GM19328 (cell line): Measurements from ENCODE around the gene SLC39A9.
"Not testable (repeated sequence)": the region's sequence is repeated elsewhere in the genome, so short reads cannot be mapped to it uniquely, and the experiment has no call there.

Experiments
- ATAC-seq: cut with Tn5 transposase; IDR thresholded peaks from one replicate; pipeline ENCODE4 v1.9.1; 2021; ENCODE audit warnings: mild to moderate bottlenecking, moderate library complexity; ENCODE audit not compliant: unreplicated experiment

Gene SLC39A9

DNA sequence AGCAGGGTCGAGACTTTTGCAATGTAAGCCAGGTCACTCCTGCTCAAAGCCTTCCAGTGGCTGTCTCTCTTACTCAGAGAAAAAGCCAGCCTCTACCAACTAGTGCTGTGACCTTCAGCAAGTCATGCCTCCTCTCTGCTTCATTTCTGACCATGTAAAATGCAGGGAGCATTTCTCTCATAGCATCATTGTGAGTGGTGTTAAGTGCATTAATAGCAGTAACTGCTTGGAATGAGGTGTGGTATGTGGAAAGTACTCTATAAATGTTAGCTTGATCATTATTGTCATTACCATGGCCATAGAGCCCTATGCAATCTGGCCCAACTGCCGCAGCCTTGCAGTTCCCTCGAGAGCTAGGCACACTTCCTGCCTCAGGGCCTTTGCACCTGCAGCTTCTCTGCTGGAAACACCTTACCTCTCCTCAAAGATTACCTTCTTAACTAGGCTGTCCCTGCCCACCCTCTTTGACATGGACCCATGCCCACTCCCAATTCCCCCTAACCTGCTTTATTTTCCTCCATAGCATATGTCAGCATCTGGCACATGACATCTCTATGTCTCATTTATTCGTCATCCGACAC, 96.9 kb downstream of the SLC39A9 start:
- ATAC-seq: no peak

DNA sequence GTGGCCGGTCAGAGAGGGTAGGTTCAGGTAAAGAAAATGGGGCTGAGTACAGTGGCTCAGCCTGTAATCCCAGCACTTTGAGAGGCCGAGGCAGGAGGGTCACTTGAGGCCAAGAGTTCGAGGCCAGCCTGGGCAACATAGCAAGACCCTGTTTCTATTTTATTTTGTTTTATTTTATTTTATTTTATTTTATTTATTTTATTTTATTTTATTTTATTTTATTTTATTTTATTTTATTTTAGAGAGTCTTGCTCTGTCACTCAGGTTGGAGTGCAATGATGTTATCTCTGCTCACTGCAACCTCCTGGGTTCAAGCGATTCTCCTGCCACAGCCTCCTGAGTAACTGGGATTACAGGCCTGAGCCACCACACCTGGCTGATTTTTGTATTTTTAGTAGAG, 99.4 kb downstream of the SLC39A9 start:
- ATAC-seq: not testable (repeated sequence)

DNA sequence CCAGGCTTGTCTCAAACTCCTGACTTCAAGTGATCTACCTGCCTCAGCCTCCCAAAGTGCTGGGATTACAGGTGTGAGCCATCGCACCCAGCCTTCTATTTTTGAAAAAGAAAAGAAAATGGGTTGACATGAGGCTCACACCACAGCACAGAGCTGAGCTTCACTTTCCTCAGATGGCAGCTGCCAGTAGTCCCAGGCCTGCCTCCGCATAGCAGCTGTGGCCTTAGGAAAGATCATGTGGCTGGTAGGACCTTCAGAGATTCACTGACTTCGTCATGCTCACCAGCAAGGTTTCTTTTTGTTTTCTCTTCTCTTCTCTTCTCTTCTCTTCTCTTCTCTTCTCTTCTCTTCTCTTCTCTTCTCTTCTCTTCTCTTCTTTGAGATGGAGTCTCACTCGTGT, 99.8 kb downstream of the SLC39A9 start:
- ATAC-seq: not testable (repeated sequence)

DNA sequence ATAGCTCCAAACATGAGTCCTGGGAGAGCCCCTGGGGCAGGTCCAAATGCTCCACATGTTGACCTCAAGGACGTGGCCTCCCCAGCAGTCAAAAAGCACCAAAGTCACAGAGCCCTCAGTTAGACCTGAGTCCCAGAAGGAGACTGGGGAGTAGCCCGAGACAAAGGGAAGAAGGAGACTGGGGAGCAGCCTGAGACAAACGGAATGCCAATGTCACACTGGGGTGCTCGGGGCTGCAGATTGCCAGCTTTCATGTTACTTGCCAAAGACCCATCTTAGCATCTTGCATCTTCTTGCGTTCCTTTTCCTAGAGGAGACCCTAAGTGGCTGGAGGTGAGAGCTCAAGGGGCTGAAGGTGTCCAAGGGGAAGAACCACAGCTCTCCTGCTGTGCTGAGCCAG, 100.9 kb downstream of the SLC39A9 start:
- ATAC-seq: no peak

DNA sequence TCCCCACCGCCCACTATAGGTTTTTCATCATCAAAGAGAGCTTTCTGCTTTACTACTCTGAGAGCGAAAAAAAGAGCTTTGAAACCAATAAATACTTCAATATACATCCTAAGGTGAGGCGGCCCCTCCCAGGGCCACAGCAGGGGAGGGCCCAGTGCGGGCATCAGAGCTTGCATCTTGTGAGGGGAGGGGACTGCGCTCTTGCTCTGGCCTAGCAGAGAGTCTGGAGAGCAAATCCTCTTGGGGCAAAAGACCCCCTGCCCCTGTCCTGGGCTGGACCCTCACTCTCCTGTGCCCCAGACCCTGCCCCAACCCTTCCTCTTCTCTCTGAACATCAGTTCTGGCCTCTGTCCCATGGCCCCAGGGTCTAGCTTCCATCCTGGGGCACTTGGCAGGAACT, 101.6 kb downstream of the SLC39A9 start:
- ATAC-seq: no peak

DNA sequence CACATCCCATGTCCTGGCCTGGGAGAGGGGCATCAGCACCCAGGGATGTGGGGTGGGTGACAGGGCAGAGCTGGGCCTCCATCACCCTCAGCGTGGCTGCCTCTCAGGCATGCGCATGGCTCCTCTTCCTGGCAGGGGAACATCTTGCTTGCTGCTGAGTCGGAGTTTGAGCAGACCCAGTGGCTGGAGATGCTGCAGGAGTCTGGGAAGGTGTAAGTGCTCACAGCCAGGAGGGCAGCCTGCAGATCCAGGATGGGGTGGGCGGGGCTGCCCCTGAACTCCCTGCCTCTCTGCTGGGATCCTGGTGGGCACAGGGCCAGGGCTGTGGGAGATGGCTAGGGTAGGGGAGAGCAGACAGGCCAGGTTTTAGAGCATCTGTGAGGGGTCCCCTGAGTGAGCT, 102.2 kb downstream of the SLC39A9 start:
- ATAC-seq: no peak

DNA sequence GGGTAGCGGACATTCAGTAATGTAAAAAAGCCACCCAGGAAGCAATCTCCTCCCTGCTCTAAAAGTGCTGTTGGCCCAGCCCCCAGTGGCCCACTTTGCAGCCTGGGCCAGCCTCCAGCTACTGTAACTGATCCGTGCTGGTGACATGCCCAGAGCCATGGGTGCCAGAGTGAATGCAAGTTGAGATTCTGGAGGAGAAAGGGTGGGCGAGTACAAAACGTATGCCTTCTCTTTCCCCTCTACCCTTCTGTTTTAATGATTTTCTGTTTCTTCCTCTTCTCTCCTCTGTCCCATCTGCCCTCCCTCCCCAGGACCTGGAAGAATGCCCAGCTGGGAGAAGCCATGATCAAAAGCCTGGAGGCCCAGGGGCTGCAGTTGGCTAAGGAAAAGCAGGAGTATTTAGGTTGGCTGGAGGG, 102.9 kb downstream of the SLC39A9 start:
- ATAC-seq: no peak

DNA sequence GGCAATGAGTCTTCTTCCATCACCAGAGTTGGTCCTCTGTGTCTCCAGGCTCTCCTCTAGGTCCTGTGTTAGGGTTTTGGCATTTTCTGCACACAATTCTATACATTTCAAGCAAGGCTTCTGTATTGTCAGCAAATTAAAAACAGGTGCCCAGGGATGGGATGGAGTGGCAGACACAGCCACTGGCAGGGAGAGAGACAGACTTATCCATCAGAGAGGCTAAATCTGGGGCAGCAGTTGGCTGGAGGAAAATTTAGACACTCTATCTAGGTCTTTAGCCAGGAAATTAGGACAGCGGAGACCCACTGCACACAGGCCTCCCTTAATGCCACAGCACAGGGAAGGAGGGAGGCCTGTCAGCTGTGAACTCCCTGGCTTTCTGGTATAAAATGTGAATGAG, 106.3 kb downstream of the SLC39A9 start:
- ATAC-seq: no peak

DNA sequence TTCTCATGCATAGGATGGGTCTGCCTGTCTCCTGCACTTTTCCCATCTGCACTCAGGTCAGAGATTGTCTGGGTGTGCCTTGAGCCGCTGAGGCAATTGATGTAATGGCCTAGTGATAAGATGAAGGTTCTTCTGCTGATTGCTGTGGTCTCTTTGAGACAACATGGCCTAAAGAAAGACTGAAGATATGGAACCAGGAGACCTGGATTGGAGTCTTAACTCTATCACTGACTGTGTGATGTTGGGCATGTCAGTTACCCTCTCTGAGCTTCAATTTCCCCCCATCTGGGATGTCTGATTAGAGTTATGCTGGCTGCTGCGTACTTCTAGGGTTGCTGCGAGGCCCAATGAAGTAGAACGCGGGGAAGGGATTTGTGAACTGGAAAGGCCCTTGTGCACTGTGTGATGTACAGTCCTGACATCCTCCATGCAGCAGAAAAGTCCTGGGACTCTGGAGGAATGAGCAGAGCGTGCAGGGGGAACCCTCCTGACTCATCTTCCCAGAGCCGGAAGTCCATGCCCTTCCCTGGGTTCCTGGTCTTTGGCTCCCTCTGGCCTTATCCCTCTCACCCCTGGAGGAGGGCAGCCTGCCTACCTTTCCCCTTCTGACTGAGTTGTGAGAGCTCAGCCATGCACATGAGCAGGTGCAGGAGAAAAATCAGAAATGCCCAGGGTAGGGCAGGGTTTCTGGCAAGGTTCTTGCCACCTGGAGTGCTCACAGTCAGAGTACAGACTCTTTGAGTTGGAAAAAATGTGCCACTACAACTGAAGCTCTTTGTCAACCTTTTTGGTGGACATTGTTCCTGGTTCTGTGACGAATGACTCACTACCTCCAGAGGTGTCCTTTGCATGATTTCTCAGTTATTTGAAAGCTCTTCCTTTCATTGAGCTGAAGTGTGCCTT, 107.1 kb downstream of the SLC39A9 start:
- no peak for ATAC-seq

DNA sequence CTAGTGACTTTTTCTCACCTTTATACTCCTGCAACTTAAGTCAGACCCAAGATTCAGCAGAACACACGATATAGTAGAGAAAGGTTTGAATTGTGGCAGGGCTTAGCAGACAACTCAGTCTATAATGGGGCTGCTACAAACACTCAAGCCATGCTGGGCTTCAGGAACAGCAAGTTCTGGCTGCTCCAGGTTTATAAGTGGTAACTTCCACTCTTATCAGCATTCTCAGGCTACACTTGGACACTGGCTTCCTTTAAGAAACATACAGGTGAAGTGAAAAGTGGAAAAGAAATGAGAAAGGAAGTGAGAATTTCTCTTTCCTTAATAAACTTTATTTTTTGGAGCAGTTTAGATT, 107.7 kb downstream of the SLC39A9 start:
- ATAC-seq: no peak
